ENCODE results near the gene WIPI1.
A peak's percentile ranks its signal among the peaks of the same experiment; 100 is the strongest.

WIPI1 gene

DNA sequence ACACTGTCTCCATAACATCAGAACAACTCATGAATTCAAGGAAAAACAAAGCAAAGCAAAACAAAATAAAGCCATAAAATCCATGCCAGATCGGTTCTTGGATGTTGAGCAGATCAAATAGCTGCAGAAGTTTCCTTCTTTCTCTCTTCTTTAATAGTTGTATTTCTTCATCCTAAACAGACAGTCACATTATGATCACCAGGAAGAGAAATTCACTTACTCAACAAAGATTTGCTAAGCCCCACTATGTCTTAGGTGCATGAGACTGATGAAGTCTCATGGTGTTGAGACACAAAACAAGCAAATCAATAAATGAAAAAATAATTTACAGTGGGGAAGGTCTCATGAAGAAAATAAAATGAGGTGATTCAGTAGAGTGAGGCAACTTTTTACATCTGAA lies 72.8 kb downstream of the WIPI1 start:
- no peak for DNase-seq (ENCODE audit: low read depth)
- no peak overlapping the region for H3K4me3 ChIP-seq (ENCODE audit: low read depth, low read length)
- TF ChIP-seq, protein P1, sequence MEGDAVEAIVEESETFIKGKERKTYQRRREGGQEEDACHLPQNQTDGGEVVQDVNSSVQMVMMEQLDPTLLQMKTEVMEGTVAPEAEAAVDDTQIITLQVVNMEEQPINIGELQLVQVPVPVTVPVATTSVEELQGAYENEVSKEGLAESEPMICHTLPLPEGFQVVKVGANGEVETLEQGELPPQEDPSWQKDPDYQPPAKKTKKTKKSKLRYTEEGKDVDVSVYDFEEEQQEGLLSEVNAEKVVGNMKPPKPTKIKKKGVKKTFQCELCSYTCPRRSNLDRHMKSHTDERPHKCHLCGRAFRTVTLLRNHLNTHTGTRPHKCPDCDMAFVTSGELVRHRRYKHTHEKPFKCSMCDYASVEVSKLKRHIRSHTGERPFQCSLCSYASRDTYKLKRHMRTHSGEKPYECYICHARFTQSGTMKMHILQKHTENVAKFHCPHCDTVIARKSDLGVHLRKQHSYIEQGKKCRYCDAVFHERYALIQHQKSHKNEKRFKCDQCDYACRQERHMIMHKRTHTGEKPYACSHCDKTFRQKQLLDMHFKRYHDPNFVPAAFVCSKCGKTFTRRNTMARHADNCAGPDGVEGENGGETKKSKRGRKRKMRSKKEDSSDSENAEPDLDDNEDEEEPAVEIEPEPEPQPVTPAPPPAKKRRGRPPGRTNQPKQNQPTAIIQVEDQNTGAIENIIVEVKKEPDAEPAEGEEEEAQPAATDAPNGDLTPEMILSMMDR (IDR thresholded peaks at IDR 0.05; ENCODE audit: insufficient read depth, low read depth, low read length, missing control alignments), result no peak

DNA sequence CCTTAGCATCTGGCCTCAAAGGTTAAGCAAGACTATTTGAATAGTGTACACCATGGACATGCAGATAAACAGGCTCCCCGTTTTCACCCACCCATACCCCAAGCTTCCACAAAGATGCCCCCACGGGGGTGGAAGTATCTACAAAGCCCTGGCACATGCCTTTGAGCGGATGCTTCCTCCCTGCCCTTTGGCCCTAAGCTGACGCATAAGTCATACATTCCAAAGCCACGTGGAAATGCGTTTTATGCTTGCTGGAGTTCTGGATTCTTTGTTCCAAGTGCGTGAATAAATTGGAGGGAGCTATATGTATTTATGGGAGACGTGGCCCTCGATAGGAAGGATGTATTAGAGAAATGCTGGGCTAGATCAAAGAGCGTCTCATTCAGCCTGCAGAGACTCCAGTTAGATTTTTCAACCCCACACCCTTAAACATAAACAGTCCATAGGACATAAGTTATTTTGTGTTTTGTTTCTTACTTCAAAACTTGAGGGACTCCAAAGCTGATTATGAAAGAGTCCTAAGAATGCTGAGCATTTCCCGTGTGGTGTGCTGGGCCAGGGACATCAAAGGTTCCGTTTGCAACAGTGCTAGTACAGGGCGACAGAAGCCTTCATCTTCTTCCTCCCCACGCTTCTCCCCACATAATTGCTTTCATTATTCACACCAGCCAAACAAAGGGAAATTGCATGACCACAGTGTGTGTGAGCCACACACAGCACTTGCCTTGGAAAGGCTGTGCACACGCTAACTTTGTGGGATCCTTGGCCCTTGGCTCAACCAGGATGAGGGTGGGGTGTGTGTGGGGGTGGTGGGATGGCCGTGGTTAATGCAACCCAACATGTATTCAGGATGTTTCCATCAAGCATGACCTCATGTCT lies 73.6 kb downstream of the WIPI1 start:
- TF ChIP-seq, protein P1 (IDR thresholded peaks at IDR 0.05; ENCODE audit: insufficient read depth, low read depth, low read length, missing control alignments), result no peak
- DNase-seq (ENCODE audit: low read depth), result no peak
- H3K4me3 ChIP-seq (ENCODE audit: low read depth, low read length), result no peak overlapping the region

DNA sequence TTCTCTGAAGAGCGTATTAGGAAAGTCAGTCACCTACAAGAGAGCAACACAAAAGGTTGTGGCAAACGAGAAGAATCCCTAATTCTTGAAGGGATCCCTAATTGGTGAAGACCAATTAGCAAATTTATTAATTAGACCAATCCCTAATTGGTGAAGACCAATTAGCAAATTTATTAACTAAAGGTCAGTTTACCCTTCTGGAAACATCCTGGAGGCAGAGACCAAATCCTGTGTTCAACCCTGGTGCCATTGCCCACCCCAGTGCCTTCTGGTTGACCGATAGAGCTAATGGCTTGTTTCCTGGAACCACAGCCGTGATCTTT lies 74.2 kb downstream of the WIPI1 start:
- TF ChIP-seq, protein P1 (IDR thresholded peaks at IDR 0.05; ENCODE audit: insufficient read depth, low read depth, low read length, missing control alignments), result no peak
- no peak overlapping the region for H3K4me3 ChIP-seq (ENCODE audit: low read depth, low read length)
- no peak for DNase-seq (ENCODE audit: low read depth)

DNA sequence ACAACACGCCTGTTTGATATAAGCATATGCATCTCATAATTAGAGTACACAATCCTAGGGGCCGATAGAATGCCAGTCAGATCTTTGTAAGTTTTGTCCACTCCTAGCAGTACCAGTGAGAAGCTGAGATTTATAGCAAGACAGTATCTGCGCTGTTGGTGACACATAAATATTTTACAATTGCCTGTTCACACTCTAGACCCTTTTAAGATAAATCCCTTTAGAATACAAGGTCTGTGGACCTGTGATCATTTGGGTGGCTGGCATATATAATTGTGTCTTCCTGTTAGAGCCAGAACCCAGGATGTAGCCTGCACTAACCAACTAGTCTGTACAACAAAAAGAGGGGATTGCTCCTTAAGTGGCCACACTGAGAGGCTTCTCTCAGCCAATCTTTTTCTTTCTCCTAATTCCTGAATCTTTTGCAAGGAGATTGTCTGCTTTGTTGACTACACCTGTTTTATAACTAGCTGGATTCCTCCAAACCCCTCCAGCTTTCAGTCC lies 74.7 kb downstream of the WIPI1 start:
- no peak for DNase-seq (ENCODE audit: low read depth)
- TF ChIP-seq, protein P1 (IDR thresholded peaks at IDR 0.05; ENCODE audit: insufficient read depth, low read depth, low read length, missing control alignments), result no peak
- H3K4me3 ChIP-seq (ENCODE audit: low read depth, low read length), result no peak overlapping the region

DNA sequence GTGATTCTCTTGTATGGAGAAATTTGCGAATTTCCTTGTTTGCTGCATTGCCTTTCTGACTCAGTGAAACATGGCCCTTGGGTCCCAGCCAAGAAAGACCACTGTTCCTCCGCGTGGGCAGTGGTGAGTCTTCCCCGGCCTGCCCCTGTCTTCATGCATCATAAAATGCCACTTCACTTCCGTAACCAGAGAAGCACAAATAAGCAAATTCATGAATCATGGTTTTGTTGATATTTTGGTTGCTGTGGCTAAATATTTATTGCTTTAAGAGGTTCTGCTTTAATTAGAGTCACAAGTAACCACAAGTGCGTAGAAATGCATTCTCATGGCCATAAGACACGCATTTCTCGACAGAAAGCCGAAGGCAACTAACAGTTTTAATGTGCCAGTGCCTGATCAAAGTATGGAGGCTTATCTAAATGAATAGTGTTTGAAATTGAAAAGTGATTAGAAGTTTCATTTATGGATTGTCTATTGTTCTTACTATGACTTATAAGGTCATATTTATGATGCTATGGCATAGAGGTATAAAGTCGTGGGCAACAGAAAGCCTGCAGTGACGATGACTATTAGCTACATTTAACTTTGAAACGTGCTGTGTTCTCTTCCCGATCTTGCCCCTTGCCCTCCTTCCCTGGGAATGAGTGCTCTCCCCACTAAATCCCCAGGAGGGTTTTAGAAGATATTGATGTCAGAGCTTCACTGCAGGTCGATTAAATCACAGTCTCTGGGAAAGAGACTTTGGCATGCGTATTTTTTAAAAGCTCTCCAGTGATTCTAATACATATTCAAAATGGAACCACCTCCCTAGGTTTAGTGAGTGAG lies 76.0 kb downstream of the WIPI1 start:
- peak; percentile 27 for DNase-seq (ENCODE audit: low read depth)
- TF ChIP-seq, protein P1 (IDR thresholded peaks at IDR 0.05; ENCODE audit: insufficient read depth, low read depth, low read length, missing control alignments), result no peak
- H3K4me3 ChIP-seq (ENCODE audit: low read depth, low read length), result no peak overlapping the region

DNA sequence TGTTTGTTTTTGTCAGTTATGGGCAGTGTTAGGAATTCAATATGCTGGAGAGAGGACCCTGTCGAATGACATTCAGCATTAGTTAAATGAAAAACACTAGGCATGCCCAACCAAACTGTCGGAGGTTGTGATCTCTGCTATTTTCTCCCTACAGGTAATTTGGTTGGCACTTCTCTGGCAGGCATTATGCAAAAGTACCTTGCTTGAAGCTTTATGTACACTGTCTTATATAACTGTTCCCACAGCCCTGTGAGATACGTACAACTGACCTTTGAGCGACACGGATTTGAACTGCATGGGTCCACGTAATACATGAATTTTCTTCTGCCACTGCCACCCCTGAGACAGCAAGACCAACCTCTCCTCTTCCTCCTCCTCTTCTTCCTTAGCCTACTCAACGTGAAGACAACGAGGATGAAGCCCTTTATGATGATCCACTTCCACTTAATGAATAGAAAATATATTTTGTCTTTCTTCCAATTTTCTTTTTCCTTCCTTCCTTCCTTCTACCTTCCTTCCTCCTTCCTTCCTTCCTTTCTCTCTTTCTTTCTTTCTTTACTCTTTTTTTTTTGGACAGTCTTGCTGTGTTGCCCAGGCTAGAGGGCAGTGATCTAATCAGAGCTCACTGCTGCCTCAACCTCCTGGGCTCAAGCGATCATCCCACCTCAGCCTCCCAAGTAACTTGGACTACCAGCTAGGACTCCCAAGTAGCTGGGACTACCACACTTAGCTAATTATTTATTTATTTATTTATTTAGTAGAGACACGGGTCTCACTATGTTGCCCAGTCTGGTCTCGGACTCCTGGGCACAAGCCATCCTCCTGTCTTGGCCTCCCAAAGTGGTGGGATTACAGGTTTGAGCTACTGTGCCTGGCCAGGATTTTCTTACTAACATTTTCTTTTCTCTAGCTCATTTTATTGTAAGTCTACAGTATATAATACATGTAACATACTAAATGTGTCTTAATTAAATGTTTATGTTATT lies 77.3 kb downstream of the WIPI1 start:
- no peak overlapping the region for H3K4me3 ChIP-seq (ENCODE audit: low read depth, low read length)
- DNase-seq (ENCODE audit: low read depth), result no peak
- TF ChIP-seq, protein P1 (IDR thresholded peaks at IDR 0.05; ENCODE audit: insufficient read depth, low read depth, low read length, missing control alignments), result no peak
